GM21447 (cell line): ENCODE measurements around the gene NODAL.

Experiments used
- ATAC-seq: cut with Tn5 transposase; IDR thresholded peaks from one replicate; pipeline ENCODE4 v1.9.1; 2021; ENCODE audit not compliant: unreplicated experiment

The NODAL gene

GRCh38 chr10:70396140-70396539 is 45.3 kb downstream of the NODAL start:
- no peak for ATAC-seq

GRCh38 chr10:70391654-70392053 is 49.8 kb downstream of the NODAL start:
- no peak for ATAC-seq
